GM12878 (cell line): Measurements from ENCODE around the gene RPS16. TPM values are rescaled to one million over a fixed set of nuclear protein-coding genes. Genes with fewer than 3 reads are reported as not detected.
A peak's percentile ranks its signal among the peaks of the same experiment; 100 is the strongest.

Experiments
- BACH1 ChIP-seq: fragments of 450-650 bp; IDR thresholded peaks from 2 replicates; pipeline ENCODE4 v1.6.1; 2017; ENCODE audit warnings: mild to moderate bottlenecking, borderline replicate concordance
- ESRRA ChIP-seq: IDR thresholded peaks from 2 replicates; pipeline ENCODE4 v1.6.1; 2012; ENCODE audit warnings: mild to moderate bottlenecking, low read length, improper control_type of control experiment
- ETV6 ChIP-seq, 2 experiments: fragments of 450-650 bp in 1 of 2; IDR thresholded peaks in 1 of 2; conservative IDR thresholded peaks in 1 of 2; 2 replicates each; pipeline ENCODE4 v1.6.1; 2014; ENCODE audit warnings: antibody characterized with exemption in 1 of 2, borderline replicate concordance in 1 of 2, low read depth in 1 of 2, mild to moderate bottlenecking in 1 of 2, moderate library complexity in 1 of 2
- IKZF2 ChIP-seq, 2 experiments: fragments of 450-650 bp; IDR thresholded peaks; 2 replicates each; pipeline ENCODE4 v1.6.1; 2017; ENCODE audit warnings: mild to moderate bottlenecking in 2 of 2, moderate library complexity in 2 of 2
- KAT2A ChIP-seq: conservative IDR thresholded peaks from 2 replicates; pipeline ENCODE4 v1.6.1; 2011; ENCODE audit warnings: low read depth, low read length; ENCODE audit not compliant: control insufficient read depth
- MEF2B ChIP-seq: fragments of 450-650 bp; IDR thresholded peaks from 2 replicates; pipeline ENCODE4 v1.6.1; 2018; ENCODE audit warnings: mild to moderate bottlenecking, moderate library complexity; ENCODE audit not compliant: partially characterized antibody, poor library complexity, severe bottlenecking
- MTA3 ChIP-seq: IDR thresholded peaks from 2 replicates; pipeline ENCODE4 v1.6.1; 2012; ENCODE audit warnings: low read length, inconsistent platforms, borderline replicate concordance
- NBN ChIP-seq: fragments of 450-650 bp; IDR thresholded peaks from 2 replicates; pipeline ENCODE4 v1.6.1; 2016
- POLR2AphosphoS5 ChIP-seq: IDR thresholded peaks from 2 replicates; pipeline ENCODE4 v1.6.1; 2011; ENCODE audit warnings: mild to moderate bottlenecking, low read length, inconsistent platforms
- RUNX3 ChIP-seq: IDR thresholded peaks from 2 replicates; pipeline ENCODE4 v1.6.1; 2012; ENCODE audit warnings: low read length, inconsistent platforms
- SIN3A ChIP-seq: IDR thresholded peaks from 2 replicates; pipeline ENCODE4 v1.6.1; 2012; ENCODE audit warnings: low read depth, low read length, improper control_type of control experiment
- polyA plus RNA-seq, 11 experiments: library from polyadenylated mRNA; depleted of rRNA in 4 of 11; unstranded in 6 of 11; stranded (reverse) in 5 of 11; fragments of >200 nt; fragmentation: Nextera tagmentation in 4 of 11; fragmentation: Illumina TruSeq in 1 of 11; extraction: Ambion mirVana in 4 of 11; extraction: Trizol in 1 of 11; gene quantifications; 1 replicate in 1 of 11; 2 replicates in 10 of 11; pipeline versions ENCODE4 v1.2.1 to v1.2.3, GENCODE V29; 2011 to 2016; ENCODE audit warnings: inconsistent platforms in 2 of 11, missing spikeins in 2 of 11, low read depth in 1 of 11
- total RNA-seq, 4 experiments: library from RNA; depleted of rRNA in 3 of 4; stranded (reverse); fragments of >200 nt in 3 of 4; fragmentation: Illumina TruSeq in 1 of 4; extraction: Trizol in 1 of 4; gene quantifications; 2 replicates each; pipeline versions ENCODE4 v1.2.1 to v1.2.3, GENCODE V29; 2013 to 2021
- TF ChIP-seq, protein P1 (sequence below): fragments of 450-650 bp; conservative IDR thresholded peaks from 2 replicates; pipeline ENCODE4 v1.6.1; 2017; ENCODE audit warnings: mild to moderate bottlenecking, moderate library complexity
- TF ChIP-seq, protein P2 (sequence below): fragments of 450-650 bp; IDR thresholded peaks from 2 replicates; pipeline ENCODE4 v1.6.1; 2014; ENCODE audit warnings: mild to moderate bottlenecking

The RPS16 gene
- total and polyA plus RNA-seq, 10 of the 15 experiments (the other 5 are each of a cell fraction or from before 2014, with no cell fraction given) = 148 to 4,810 (median 2,343) TPM

DNA sequence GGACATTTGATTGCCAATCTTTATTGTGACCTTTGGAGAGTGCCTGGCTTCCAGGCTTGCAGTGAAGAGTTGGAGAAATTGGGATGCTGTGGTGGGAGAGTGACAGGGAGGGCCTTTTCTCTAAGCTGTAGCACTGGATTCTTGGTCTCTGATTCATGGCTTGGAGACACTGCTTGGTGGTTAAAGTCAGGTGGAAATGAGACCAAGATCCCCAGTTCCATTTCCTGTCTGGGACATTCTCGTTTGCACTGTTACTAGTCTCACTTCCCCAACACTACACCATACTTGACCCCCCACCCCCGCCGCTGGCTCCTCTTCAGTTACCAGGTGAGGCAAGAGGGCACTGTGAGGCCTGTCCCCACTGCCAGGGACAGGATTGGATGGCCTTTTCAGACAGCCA is 12.5 kb upstream of the RPS16 start (continued):
- TF ChIP-seq, protein P1, sequence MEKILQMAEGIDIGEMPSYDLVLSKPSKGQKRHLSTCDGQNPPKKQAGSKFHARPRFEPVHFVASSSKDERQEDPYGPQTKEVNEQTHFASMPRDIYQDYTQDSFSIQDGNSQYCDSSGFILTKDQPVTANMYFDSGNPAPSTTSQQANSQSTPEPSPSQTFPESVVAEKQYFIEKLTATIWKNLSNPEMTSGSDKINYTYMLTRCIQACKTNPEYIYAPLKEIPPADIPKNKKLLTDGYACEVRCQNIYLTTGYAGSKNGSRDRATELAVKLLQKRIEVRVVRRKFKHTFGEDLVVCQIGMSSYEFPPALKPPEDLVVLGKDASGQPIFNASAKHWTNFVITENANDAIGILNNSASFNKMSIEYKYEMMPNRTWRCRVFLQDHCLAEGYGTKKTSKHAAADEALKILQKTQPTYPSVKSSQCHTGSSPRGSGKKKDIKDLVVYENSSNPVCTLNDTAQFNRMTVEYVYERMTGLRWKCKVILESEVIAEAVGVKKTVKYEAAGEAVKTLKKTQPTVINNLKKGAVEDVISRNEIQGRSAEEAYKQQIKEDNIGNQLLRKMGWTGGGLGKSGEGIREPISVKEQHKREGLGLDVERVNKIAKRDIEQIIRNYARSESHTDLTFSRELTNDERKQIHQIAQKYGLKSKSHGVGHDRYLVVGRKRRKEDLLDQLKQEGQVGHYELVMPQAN = no peak
- TF ChIP-seq MTA3 = no peak
- peak; percentile 54 to 80; a peak in 3 of 4 replicates for TF ChIP-seq IKZF2 (IDR thresholded peaks at IDR 0.05)
- no peak for TF ChIP-seq MEF2B
- TF ChIP-seq KAT2A = no peak
- TF ChIP-seq RUNX3 = peak; percentile 83
- TF ChIP-seq NBN = peak; percentile 62; the same call in 1 of the 2 replicates
- no peak for TF ChIP-seq SIN3A
- TF ChIP-seq ESRRA = no peak
- TF ChIP-seq, protein P2, sequence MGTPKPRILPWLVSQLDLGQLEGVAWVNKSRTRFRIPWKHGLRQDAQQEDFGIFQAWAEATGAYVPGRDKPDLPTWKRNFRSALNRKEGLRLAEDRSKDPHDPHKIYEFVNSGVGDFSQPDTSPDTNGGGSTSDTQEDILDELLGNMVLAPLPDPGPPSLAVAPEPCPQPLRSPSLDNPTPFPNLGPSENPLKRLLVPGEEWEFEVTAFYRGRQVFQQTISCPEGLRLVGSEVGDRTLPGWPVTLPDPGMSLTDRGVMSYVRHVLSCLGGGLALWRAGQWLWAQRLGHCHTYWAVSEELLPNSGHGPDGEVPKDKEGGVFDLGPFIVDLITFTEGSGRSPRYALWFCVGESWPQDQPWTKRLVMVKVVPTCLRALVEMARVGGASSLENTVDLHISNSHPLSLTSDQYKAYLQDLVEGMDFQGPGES = no peak
- no peak for TF ChIP-seq POLR2AphosphoS5
- peak in 1 of 2 experiments; percentile 98; a peak in 2 of 4 replicates for TF ChIP-seq ETV6 (conservative IDR thresholded peaks at IDR 0.05 in 1 of 2, IDR thresholded peaks at IDR 0.05 in 1 of 2; ENCODE audit: borderline replicate concordance in 1 of 2, low read depth in 1 of 2)
- TF ChIP-seq BACH1 = peak; percentile 25; the same call in 1 of the 2 replicates
